ENCODE measurements around the gene OR2T12.

DNA sequence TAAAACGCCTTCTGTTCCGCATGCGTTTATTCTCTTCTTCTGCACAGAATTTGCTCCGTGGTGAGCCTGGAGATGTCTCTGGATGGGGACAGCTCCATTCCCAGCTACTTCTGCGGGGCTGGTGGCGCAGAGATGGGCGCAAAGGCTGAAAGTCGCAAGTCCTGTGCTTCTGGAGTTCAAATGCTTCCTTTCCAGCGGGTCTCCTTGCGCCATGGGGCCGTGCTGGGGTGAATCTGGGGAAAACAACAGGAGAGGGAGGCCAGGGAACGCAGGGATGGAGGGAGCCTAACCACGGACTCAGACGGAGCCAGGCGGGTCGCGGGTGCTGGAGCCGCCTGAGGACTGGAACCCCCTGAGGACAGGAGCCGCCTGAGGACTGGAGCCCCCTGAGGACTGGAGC lies 2.9 kb upstream of the OR2T12 start:
- no peak for TF ChIP-seq CTCF (CRISPR knock-in tag; IDR thresholded peaks at IDR 0.05)
- TF ChIP-seq HHEX (CRISPR knock-in tag; IDR thresholded peaks at IDR 0.05): no peak
- TF ChIP-seq TOPORS (CRISPR knock-in tag; IDR thresholded peaks at IDR 0.05): no peak
- TF ChIP-seq, protein P1, sequence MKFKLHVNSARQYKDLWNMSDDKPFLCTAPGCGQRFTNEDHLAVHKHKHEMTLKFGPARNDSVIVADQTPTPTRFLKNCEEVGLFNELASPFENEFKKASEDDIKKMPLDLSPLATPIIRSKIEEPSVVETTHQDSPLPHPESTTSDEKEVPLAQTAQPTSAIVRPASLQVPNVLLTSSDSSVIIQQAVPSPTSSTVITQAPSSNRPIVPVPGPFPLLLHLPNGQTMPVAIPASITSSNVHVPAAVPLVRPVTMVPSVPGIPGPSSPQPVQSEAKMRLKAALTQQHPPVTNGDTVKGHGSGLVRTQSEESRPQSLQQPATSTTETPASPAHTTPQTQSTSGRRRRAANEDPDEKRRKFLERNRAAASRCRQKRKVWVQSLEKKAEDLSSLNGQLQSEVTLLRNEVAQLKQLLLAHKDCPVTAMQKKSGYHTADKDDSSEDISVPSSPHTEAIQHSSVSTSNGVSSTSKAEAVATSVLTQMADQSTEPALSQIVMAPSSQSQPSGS (CRISPR knock-in tag; IDR thresholded peaks at IDR 0.05): no peak
- no peak for TF ChIP-seq GABPA (IDR thresholded peaks at IDR 0.05; ENCODE audit: low read depth, low read length)
- no peak for TF ChIP-seq GABPA (CRISPR knock-in tag; IDR thresholded peaks at IDR 0.05; ENCODE audit: low read depth)
- no peak for TF ChIP-seq U2AF1 (optimal IDR thresholded peaks at IDR 0.05; ENCODE audit: low read depth, low read length)
- TF ChIP-seq NCOA2 (CRISPR knock-in tag; IDR thresholded peaks at IDR 0.05): no peak
- TF ChIP-seq NFE2 (CRISPR knock-in tag; IDR thresholded peaks at IDR 0.05): no peak
